MM.1S (cell line): Measurements from ENCODE around the gene WDR54.

Experiments
- EZH2 ChIP-seq: fragments of 300-600 bp; sonication (generic); optimal IDR thresholded peaks from 2 replicates; pipeline ENCODE3; 2017; ENCODE audit warnings: low read depth, mild to moderate bottlenecking, antibody characterized with exemption, low read length, mixed read lengths
- TF ChIP-seq, protein P1 (sequence below): fragments of 300-600 bp; sonication (generic); IDR thresholded peaks from 2 replicates; pipeline ENCODE4 v1.5.1; 2016; ENCODE audit warnings: antibody characterized with exemption, low read length, mixed read lengths

DNA sequence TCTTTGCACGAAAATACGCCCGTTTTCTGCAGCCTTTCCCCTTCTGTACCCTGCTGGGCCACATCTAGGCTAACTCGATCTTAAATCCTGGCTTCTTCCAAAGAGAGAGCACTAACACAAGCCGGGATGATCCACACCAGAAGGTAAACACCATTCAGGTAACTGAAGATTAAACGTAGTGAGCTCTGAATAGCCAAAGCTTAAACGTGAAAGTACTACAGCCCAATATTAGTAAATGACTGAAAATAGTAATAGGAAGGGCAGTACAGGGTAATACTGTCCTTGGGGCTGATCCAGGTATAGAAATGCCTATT, 51.4 kb downstream of the WDR54 start:
- no peak for TF ChIP-seq EZH2
- TF ChIP-seq, protein P1, sequence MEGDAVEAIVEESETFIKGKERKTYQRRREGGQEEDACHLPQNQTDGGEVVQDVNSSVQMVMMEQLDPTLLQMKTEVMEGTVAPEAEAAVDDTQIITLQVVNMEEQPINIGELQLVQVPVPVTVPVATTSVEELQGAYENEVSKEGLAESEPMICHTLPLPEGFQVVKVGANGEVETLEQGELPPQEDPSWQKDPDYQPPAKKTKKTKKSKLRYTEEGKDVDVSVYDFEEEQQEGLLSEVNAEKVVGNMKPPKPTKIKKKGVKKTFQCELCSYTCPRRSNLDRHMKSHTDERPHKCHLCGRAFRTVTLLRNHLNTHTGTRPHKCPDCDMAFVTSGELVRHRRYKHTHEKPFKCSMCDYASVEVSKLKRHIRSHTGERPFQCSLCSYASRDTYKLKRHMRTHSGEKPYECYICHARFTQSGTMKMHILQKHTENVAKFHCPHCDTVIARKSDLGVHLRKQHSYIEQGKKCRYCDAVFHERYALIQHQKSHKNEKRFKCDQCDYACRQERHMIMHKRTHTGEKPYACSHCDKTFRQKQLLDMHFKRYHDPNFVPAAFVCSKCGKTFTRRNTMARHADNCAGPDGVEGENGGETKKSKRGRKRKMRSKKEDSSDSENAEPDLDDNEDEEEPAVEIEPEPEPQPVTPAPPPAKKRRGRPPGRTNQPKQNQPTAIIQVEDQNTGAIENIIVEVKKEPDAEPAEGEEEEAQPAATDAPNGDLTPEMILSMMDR, result no peak
